Natural killer cell treated with Interleukin-12 subunit alpha and Interleukin-12 subunit beta and Interleukin-15 and Interleukin-18, amount 100 ng/mL, for 72 hours (primary cell): ENCODE results near the gene TENM3. TPM values are rescaled to one million over a fixed set of nuclear protein-coding genes. Genes with fewer than 3 reads are reported as not detected.

Experiments
- ATAC-seq, 2 donors: fragments of 150-1000 bp; cut with Tn5 transposase in 1 of 2; sonication (Bioruptor Pico), chemical (Tn5 transposase) in 1 of 2; 2 replicates each; pipeline ENCODE4 v1.10.0; 2021
- DNase-seq: peaks from one replicate; pipeline ENCODE4 v3.0.0; 2022; ENCODE audit warnings: low spot score
- H3K27ac Mint-ChIP-seq, 2 donors: 1 replicate in 1 of 2; 2 replicates in 1 of 2; pipeline ENCODE4 v1.8.0; 2022; ENCODE audit warnings: mixed read lengths in 2 of 2, mild to moderate bottlenecking in 1 of 2, moderate library complexity in 1 of 2
- H3K27me3 Mint-ChIP-seq, 2 donors: 1 replicate in 1 of 2; 2 replicates in 1 of 2; pipeline ENCODE4 v1.8.0; 2022; ENCODE audit warnings: mixed read lengths in 2 of 2
- H3K36me3 Mint-ChIP-seq: one replicate; pipeline ENCODE4 v1.8.0; 2022; ENCODE audit warnings: mixed read lengths
- H3K4me1 Mint-ChIP-seq, 2 donors: 1 replicate in 1 of 2; 2 replicates in 1 of 2; pipeline ENCODE4 v1.8.0; 2022; ENCODE audit warnings: low read depth in 2 of 2, mixed read lengths in 2 of 2, mild to moderate bottlenecking in 1 of 2
- H3K4me3 Mint-ChIP-seq: one replicate; pipeline ENCODE4 v1.8.0; 2022; ENCODE audit warnings: mixed read lengths
- H3K9me3 Mint-ChIP-seq: 2 replicates; pipeline ENCODE4 v1.8.0; 2022; ENCODE audit warnings: mixed read lengths
- total RNA-seq, 2 donors: library from RNA; stranded (reverse); gene quantifications; one replicate each; pipeline ENCODE4 v1.2.3, GENCODE V29; 2022

Gene TENM3
- total RNA-seq, 2 donors from 2014 or later: not detected

DNA sequence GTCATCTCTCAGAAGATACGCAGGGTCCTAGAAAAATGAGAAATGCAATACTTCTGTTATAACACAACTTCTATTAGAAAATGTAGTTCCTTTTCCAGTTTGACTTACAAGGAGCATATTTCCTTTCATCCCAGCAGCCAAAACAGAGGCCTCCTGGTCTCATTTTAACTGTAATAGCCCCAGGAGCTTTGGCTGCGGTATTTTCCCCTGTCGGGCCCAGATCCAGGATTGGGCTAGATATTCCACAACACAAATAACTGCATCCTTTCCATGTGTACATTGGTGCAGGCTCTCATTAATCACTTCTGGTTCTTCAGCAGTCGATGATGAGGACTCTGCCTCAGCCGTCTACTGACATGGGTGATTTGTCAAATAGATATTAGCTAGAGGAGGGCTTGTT lies 166.1 kb downstream of the TENM3 start:
- peaks cover 0 to 6% of the 10 kb centered on the region in 2 donors for H3K27me3 Mint-ChIP-seq
- H3K4me1 Mint-ChIP-seq: no peaks in the 10 kb centered on the region
- peaks cover 3% of the 10 kb centered on the region for H3K9me3 Mint-ChIP-seq
- ATAC-seq: no peak
- H3K36me3 Mint-ChIP-seq: no peaks in the 10 kb centered on the region
- no peak overlapping the region for H3K27ac Mint-ChIP-seq
- H3K4me3 Mint-ChIP-seq: no peak overlapping the region
- DNase-seq: no peak

- Mint-ChIP-seq H3K4me1 (no peaks in the 10 kb centered on the region), H3K27ac (no peak overlapping the region)
Measured at GRCh38 chr4:182411391-182411790, 168.2 kb downstream of the TENM3 start.

GRCh38 chr4:182413550-182413949 lies 170.3 kb downstream of the TENM3 start:
- Mint-ChIP-seq H3K36me3 (no peaks in the 10 kb centered on the region), H3K27me3 (no peaks in the 10 kb centered on the region), H3K27ac (no peak overlapping the region), H3K4me1 (no peaks in the 10 kb centered on the region), H3K9me3 (no peaks in the 10 kb centered on the region), H3K4me3 (no peak overlapping the region)
- DNase-seq: no peak
- no peak for ATAC-seq

More at GRCh38 chr4:182411391-182411790, 168.2 kb downstream of the TENM3 start:
- Mint-ChIP-seq H3K36me3 (no peaks in the 10 kb centered on the region), H3K9me3 (no peaks in the 10 kb centered on the region), H3K4me3 (no peak overlapping the region), H3K27me3 (no peaks in the 10 kb centered on the region)
- ATAC-seq (no peak), DNase-seq (no peak)

GRCh38 chr4:182415116-182415515 lies 171.9 kb downstream of the TENM3 start:
- H3K4me1 Mint-ChIP-seq: no peaks in the 10 kb centered on the region
- ATAC-seq (no peak), DNase-seq (no peak)
- no peaks in the 10 kb centered on the region for H3K36me3 Mint-ChIP-seq
- no peak overlapping the region for H3K27ac Mint-ChIP-seq
- no peaks in the 10 kb centered on the region for H3K9me3 Mint-ChIP-seq
- no peak overlapping the region for H3K4me3 Mint-ChIP-seq
- no peaks in the 10 kb centered on the region for H3K27me3 Mint-ChIP-seq

- Mint-ChIP-seq H3K9me3 (peaks cover 1% of the 10 kb centered on the region), H3K4me1 (no peaks in the 10 kb centered on the region), H3K36me3 (no peaks in the 10 kb centered on the region), H3K4me3 (no peak overlapping the region), H3K27ac (no peak overlapping the region), H3K27me3 (no peaks in the 10 kb centered on the region)
- DNase-seq (no peak), ATAC-seq (no peak)
Measured at GRCh38 chr4:182416067-182416466, 172.9 kb downstream of the TENM3 start.

DNA sequence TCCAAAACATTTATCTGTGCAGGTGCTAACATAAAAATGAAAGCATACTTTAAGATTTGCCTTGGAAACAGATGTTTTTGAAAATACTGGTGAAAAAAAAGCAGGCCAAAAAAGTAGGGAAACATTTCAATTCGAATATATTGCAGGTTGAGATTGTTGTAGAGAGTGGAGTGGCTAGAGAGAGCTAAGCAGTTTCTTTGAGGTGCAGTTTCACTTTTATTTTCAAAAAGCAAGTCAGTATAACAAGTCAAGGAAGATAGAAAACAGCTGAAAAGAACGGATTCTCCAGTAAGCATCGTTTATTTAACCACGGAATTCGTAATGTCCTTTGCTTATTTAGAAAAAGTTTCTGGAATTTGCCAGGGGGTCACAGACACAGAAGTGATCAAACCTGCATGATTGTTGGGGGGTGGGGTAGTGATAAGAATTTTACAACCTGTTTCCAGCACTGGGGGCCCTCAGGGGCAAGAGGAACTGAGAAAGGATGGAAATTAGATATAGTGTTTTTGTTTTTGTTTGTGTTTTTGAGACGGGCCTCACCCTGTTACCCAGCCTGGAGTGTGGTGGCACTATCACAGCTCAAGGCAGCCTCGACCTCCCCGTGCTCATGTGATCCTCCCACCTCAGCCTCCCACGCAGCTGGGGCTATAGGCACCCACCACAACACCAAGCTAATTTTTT lies 175.0 kb downstream of the TENM3 start:
- DNase-seq (no peak), ATAC-seq (no peak)
- H3K27ac Mint-ChIP-seq: no peak overlapping the region
- H3K9me3 Mint-ChIP-seq: peaks cover 3% of the 10 kb centered on the region
- H3K36me3 Mint-ChIP-seq: no peaks in the 10 kb centered on the region
- peaks cover 0 to 4% of the 10 kb centered on the region in 2 donors for H3K27me3 Mint-ChIP-seq
- H3K4me3 Mint-ChIP-seq: no peak overlapping the region
- H3K4me1 Mint-ChIP-seq: no peaks in the 10 kb centered on the region

DNA sequence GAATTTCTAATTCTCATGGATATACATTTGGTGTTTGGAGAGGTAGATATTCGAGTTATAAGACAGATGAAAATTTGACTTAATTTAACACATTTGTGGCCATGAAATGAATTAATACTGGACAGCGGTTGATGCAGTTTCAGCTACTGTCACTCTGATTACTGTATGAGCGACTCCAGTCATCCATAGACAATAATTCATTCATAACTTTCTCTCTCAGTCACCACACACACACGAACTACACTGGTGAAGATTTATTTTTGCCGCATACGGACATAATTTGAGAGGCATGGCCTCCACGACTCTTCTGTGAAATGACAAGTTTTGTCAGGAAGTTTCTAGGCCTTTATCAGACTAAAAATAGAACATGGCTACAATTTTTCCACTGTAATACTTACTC lies 177.0 kb downstream of the TENM3 start:
- no peaks in the 10 kb centered on the region for H3K4me1 Mint-ChIP-seq
- DNase-seq (no peak), ATAC-seq (no peak)
- no peaks in the 10 kb centered on the region for H3K36me3 Mint-ChIP-seq
- no peak overlapping the region for H3K27ac Mint-ChIP-seq
- peaks cover 3% of the 10 kb centered on the region for H3K9me3 Mint-ChIP-seq
- H3K4me3 Mint-ChIP-seq: no peak overlapping the region
- peaks cover 0 to 6% of the 10 kb centered on the region in 2 donors for H3K27me3 Mint-ChIP-seq

DNA sequence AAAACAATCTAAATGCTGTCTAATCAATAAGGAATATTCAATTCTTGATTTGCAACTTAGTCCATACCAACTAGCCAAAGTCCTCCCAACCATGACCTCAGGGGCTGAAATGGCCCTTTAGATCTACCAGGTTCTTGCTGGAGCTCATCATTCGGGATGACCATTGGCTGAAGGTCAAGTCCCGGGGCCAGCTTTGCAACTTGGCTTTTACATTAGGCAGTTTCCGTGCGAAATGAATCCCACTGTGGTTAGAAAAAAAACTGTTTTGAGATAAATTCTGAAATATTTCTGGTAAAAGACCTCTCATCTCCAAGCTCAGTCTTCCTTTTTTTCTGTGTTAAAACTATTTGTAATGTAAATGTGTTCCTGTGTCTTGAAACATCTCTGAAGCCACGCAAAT lies 178.6 kb downstream of the TENM3 start:
- no peak for ATAC-seq
- peaks cover 0 to 6% of the 10 kb centered on the region in 2 donors for H3K27me3 Mint-ChIP-seq
- no peak for DNase-seq
- H3K9me3 Mint-ChIP-seq: peaks cover 3% of the 10 kb centered on the region
- H3K36me3 Mint-ChIP-seq: no peaks in the 10 kb centered on the region
- H3K4me1 Mint-ChIP-seq: no peaks in the 10 kb centered on the region
- no peak overlapping the region for H3K4me3 Mint-ChIP-seq
- H3K27ac Mint-ChIP-seq: no peak overlapping the region

DNA sequence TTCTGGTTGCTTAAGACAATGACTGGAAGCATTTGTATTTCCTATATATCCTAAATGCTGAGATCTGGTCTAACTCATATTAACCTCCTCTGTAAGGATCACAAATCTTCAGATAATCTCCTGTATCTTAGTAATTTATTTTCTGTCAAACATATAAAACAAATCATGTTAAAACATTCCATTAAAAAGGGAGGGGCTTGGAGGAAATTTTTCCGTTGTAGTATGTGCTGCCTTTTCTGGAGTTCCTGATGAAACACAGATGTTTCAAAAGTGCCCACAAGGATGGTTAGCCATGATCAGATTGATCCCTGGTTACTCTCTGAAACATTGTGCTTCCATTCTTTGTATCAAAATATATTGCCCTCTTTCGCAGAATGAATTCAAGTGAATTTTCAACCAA lies 182.1 kb downstream of the TENM3 start:
- Mint-ChIP-seq H3K27ac (no peak overlapping the region), H3K9me3 (peaks cover 3% of the 10 kb centered on the region), H3K4me1 (no peaks in the 10 kb centered on the region), H3K27me3 (peaks cover 0 to 6% of the 10 kb centered on the region in 2 donors), H3K36me3 (no peaks in the 10 kb centered on the region), H3K4me3 (no peak overlapping the region)
- DNase-seq: no peak
- no peak for ATAC-seq

- no peak for DNase-seq
- no peak overlapping the region for H3K27ac Mint-ChIP-seq
- peaks cover 0 to 6% of the 10 kb centered on the region in 2 donors for H3K27me3 Mint-ChIP-seq
- H3K9me3 Mint-ChIP-seq: no peaks in the 10 kb centered on the region
- H3K4me1 Mint-ChIP-seq: no peaks in the 10 kb centered on the region
- ATAC-seq: no peak
- no peak overlapping the region for H3K4me3 Mint-ChIP-seq
- no peaks in the 10 kb centered on the region for H3K36me3 Mint-ChIP-seq
Measured at GRCh38 chr4:182426901-182427300, 183.7 kb downstream of the TENM3 start.

GRCh38 chr4:182427554-182427953 lies 184.4 kb downstream of the TENM3 start:
- no peaks in the 10 kb centered on the region for H3K36me3 Mint-ChIP-seq
- ATAC-seq (no peak), DNase-seq (no peak)
- H3K9me3 Mint-ChIP-seq: no peaks in the 10 kb centered on the region
- no peak overlapping the region for H3K27ac Mint-ChIP-seq
- no peaks in the 10 kb centered on the region for H3K4me1 Mint-ChIP-seq
- H3K4me3 Mint-ChIP-seq: no peak overlapping the region
- peaks cover 0 to 6% of the 10 kb centered on the region in 2 donors for H3K27me3 Mint-ChIP-seq

DNA sequence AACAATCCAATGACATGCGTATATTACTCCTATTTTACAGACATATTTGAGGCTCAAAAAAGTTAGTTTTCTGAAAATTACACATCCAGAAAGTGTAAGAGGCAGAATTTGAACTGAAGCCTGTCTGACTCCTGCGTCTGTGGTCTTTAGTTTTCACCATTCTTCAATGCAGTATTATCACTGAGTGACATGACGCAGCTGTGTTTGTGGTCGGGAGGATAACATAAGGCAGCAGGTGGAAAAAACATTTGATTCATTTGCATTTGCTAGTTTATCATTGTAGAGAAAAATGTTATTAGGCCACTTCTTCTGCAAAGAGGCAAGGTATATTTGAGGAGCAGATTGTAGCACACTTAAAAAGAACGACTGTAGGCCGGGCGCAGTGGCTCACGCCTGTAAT lies 186.7 kb downstream of the TENM3 start:
- H3K4me1 Mint-ChIP-seq: no peaks in the 10 kb centered on the region
- no peaks in the 10 kb centered on the region for H3K36me3 Mint-ChIP-seq
- DNase-seq (no peak), ATAC-seq (no peak)
- H3K27me3 Mint-ChIP-seq: peaks cover 0 to 5% of the 10 kb centered on the region in 2 donors
- no peak overlapping the region for H3K4me3 Mint-ChIP-seq
- peaks cover 5% of the 10 kb centered on the region for H3K9me3 Mint-ChIP-seq
- no peak overlapping the region for H3K27ac Mint-ChIP-seq

GRCh38 chr4:182432819-182433218 lies 189.6 kb downstream of the TENM3 start:
- Mint-ChIP-seq H3K27ac (no peak overlapping the region), H3K4me1 (no peaks in the 10 kb centered on the region), H3K9me3 (peaks cover 5% of the 10 kb centered on the region)

GRCh38 chr4:182434720-182435119 lies 191.5 kb downstream of the TENM3 start:
- peaks cover 0 to 10% of the 10 kb centered on the region in 2 donors for H3K27me3 Mint-ChIP-seq
- DNase-seq: no peak

More at GRCh38 chr4:182432819-182433218, 189.6 kb downstream of the TENM3 start:
- Mint-ChIP-seq H3K4me3 (no peak overlapping the region), H3K27me3 (peaks cover 0 to 5% of the 10 kb centered on the region in 2 donors), H3K36me3 (no peaks in the 10 kb centered on the region)
- no peak for ATAC-seq
- no peak for DNase-seq

GRCh38 chr4:182435401-182435800 lies 192.2 kb downstream of the TENM3 start:
- Mint-ChIP-seq H3K9me3 (peaks cover 5% of the 10 kb centered on the region), H3K36me3 (no peaks in the 10 kb centered on the region), H3K27me3 (peaks cover 0 to 17% of the 10 kb centered on the region in 2 donors), H3K4me3 (no peak overlapping the region), H3K27ac (no peak overlapping the region), H3K4me1 (no peaks in the 10 kb centered on the region)
- ATAC-seq: no peak
- DNase-seq: no peak

More at GRCh38 chr4:182434720-182435119, 191.5 kb downstream of the TENM3 start:
- Mint-ChIP-seq H3K4me3 (no peak overlapping the region), H3K27ac (no peak overlapping the region), H3K36me3 (no peaks in the 10 kb centered on the region), H3K9me3 (peaks cover 5% of the 10 kb centered on the region), H3K4me1 (no peaks in the 10 kb centered on the region)
- no peak for ATAC-seq
